HG03175 (cell line): ENCODE results near the gene KCND3.

Source experiments
- ATAC-seq: cut with Tn5 transposase; IDR thresholded peaks from one replicate; pipeline ENCODE4 v1.9.1; 2021; ENCODE audit warnings: mild to moderate bottlenecking, moderate library complexity; ENCODE audit not compliant: unreplicated experiment

Gene KCND3

GRCh38 chr1:111851552-111851951 is 137.9 kb downstream of the KCND3 start:
- no peak for ATAC-seq

- no peak for ATAC-seq
These were observed 139.4 kb downstream of the KCND3 start for GRCh38 chr1:111850109-111850508.

- ATAC-seq: no peak
These were observed 140.5 kb downstream of the KCND3 start for GRCh38 chr1:111848852-111849545.

- no peak for ATAC-seq
These were observed 142.0 kb downstream of the KCND3 start for GRCh38 chr1:111847466-111847865.

GRCh38 chr1:111846842-111847241 is 142.6 kb downstream of the KCND3 start:
- ATAC-seq: no peak

GRCh38 chr1:111843177-111843576 is 146.3 kb downstream of the KCND3 start:
- ATAC-seq: no peak

- ATAC-seq: no peak
These were observed 147.1 kb downstream of the KCND3 start for GRCh38 chr1:111842411-111842810.

- no peak for ATAC-seq
These were observed 147.7 kb downstream of the KCND3 start for GRCh38 chr1:111841746-111842145.

GRCh38 chr1:111841189-111841588 is 148.3 kb downstream of the KCND3 start:
- no peak for ATAC-seq

GRCh38 chr1:111837393-111837792 is 152.1 kb downstream of the KCND3 start:
- ATAC-seq: no peak

GRCh38 chr1:111836111-111836510 is 153.4 kb downstream of the KCND3 start:
- ATAC-seq: no peak

GRCh38 chr1:111835514-111835913 is 154.0 kb downstream of the KCND3 start:
- no peak for ATAC-seq

GRCh38 chr1:111834956-111835355 is 154.5 kb downstream of the KCND3 start:
- no peak for ATAC-seq

GRCh38 chr1:111833334-111833733 is 156.1 kb downstream of the KCND3 start:
- ATAC-seq: no peak

- no peak for ATAC-seq
These were observed 156.8 kb downstream of the KCND3 start for GRCh38 chr1:111832521-111833155.

GRCh38 chr1:111831153-111831552 is 158.3 kb downstream of the KCND3 start:
- no peak for ATAC-seq

GRCh38 chr1:111827946-111828345 is 161.5 kb downstream of the KCND3 start:
- no peak for ATAC-seq

- no peak for ATAC-seq
These were observed 163.2 kb downstream of the KCND3 start for GRCh38 chr1:111826278-111826677.

GRCh38 chr1:111825217-111825616 is 164.3 kb downstream of the KCND3 start:
- ATAC-seq: no peak

GRCh38 chr1:111822138-111822537 is 167.3 kb downstream of the KCND3 start:
- no peak for ATAC-seq

- ATAC-seq: no peak
These were observed 168.2 kb downstream of the KCND3 start for GRCh38 chr1:111821121-111821745.

- ATAC-seq: no peak
These were observed 169.8 kb downstream of the KCND3 start for GRCh38 chr1:111819566-111820263.
